ENCODE results near the gene ST6GALNAC3. TPM values are rescaled to one million over a fixed set of nuclear protein-coding genes. Genes with fewer than 3 reads are reported as not detected.

The ST6GALNAC3 gene
- total RNA-seq, 4 donors from 2014 or later = 5.9 to 29.8 (median 11.7) TPM

- TF ChIP-seq CTCF (IDR thresholded peaks at IDR 0.05; ENCODE audit: low read depth) = no peak
These were observed 216.6 kb downstream of the ST6GALNAC3 start for GRCh38 chr1:76291191-76291590.

- no peak for TF ChIP-seq CTCF (IDR thresholded peaks at IDR 0.05; ENCODE audit: low read depth)
These were observed 217.2 kb downstream of the ST6GALNAC3 start for GRCh38 chr1:76291737-76292136.

- no peak for TF ChIP-seq CTCF (IDR thresholded peaks at IDR 0.05; ENCODE audit: low read depth)
These were observed 218.1 kb downstream of the ST6GALNAC3 start for GRCh38 chr1:76292418-76293184.

- no peak for TF ChIP-seq CTCF (IDR thresholded peaks at IDR 0.05; ENCODE audit: low read depth)
These were observed 219.3 kb downstream of the ST6GALNAC3 start for GRCh38 chr1:76293831-76294230.

- no peak for TF ChIP-seq CTCF (IDR thresholded peaks at IDR 0.05; ENCODE audit: low read depth)
These were observed 220.1 kb downstream of the ST6GALNAC3 start for GRCh38 chr1:76294482-76295194.

- TF ChIP-seq CTCF (IDR thresholded peaks at IDR 0.05; ENCODE audit: low read depth) = no peak
These were observed 223.9 kb downstream of the ST6GALNAC3 start for GRCh38 chr1:76298399-76298798.

GRCh38 chr1:76299036-76299435, 224.5 kb downstream of the ST6GALNAC3 start:
- TF ChIP-seq CTCF (IDR thresholded peaks at IDR 0.05; ENCODE audit: low read depth) = no peak

Data from subcutaneous adipose tissue (tissue), 4 donors.